ENCODE measurements around the gene NPAS2. TPM values are rescaled to one million over a fixed set of nuclear protein-coding genes. Genes with fewer than 3 reads are reported as not detected.

NPAS2 gene
- total RNA-seq, 2 donors from 2014 or later = 33.9 to 38.3 TPM

- no peak overlapping the region for H3K9ac ChIP-seq (ENCODE audit: low read depth in 2 of 2, low read length in 2 of 2)
- TF ChIP-seq CTCF (IDR thresholded peaks at IDR 0.05) = no peak
- intact Hi-C loops (cut with DNase I) = no loop called here
- no peak for DNase-seq
- no peaks in the 10 kb centered on the region for H3K9me3 ChIP-seq
- H3K4me3 ChIP-seq = no peak overlapping the region
- no peaks in the 10 kb centered on the region for H3K4me1 ChIP-seq
- H3K27me3 ChIP-seq = no peaks in the 10 kb centered on the region
- no peak overlapping the region for H3K27ac ChIP-seq
- H3K36me3 ChIP-seq = no peaks in the 10 kb centered on the region
Observed at GRCh38 chr2:100868083-100868482, 48.1 kb downstream of the NPAS2 start.

- Histone ChIP-seq H3K36me3 (no peaks in the 10 kb centered on the region), H3K9me3 (no peaks in the 10 kb centered on the region), H3K4me3 (no peak overlapping the region), H3K4me1 (no peaks in the 10 kb centered on the region), H3K9ac (ENCODE audit: low read depth in 2 of 2, low read length in 2 of 2) (no peak overlapping the region), H3K27me3 (no peaks in the 10 kb centered on the region), H3K27ac (no peak overlapping the region)
- TF ChIP-seq CTCF (IDR thresholded peaks at IDR 0.05) = no peak
- DNase-seq = no peak
- intact Hi-C loops (cut with DNase I) = no loop called here
Observed at GRCh38 chr2:100869120-100869519, 49.2 kb downstream of the NPAS2 start.

GRCh38 chr2:100870652-100871531 lies 51.0 kb downstream of the NPAS2 start:
- H3K9ac ChIP-seq (ENCODE audit: low read depth in 2 of 2, low read length in 2 of 2) = no peak overlapping the region
- no peaks in the 10 kb centered on the region for H3K9me3 ChIP-seq
- H3K4me1 ChIP-seq = no peaks in the 10 kb centered on the region
- DNase-seq = no peak
- TF ChIP-seq CTCF (IDR thresholded peaks at IDR 0.05) = no peak
- H3K27ac ChIP-seq = no peak overlapping the region
- H3K27me3 ChIP-seq = no peaks in the 10 kb centered on the region
- H3K36me3 ChIP-seq = no peaks in the 10 kb centered on the region
- intact Hi-C loops (cut with DNase I) = no loop called here
- H3K4me3 ChIP-seq = no peak overlapping the region

GRCh38 chr2:100875516-100876230 lies 55.7 kb downstream of the NPAS2 start:
- intact Hi-C loops (cut with DNase I) = no loop called here
- DNase-seq = no peak
- Histone ChIP-seq H3K9ac (ENCODE audit: low read depth in 2 of 2, low read length in 2 of 2) (no peak overlapping the region), H3K4me1 (no peaks in the 10 kb centered on the region), H3K4me3 (no peak overlapping the region), H3K27ac (no peak overlapping the region), H3K36me3 (no peaks in the 10 kb centered on the region), H3K9me3 (no peaks in the 10 kb centered on the region), H3K27me3 (no peaks in the 10 kb centered on the region)
- TF ChIP-seq CTCF (IDR thresholded peaks at IDR 0.05) = no peak

GRCh38 chr2:100876231-100876860 lies 56.4 kb downstream of the NPAS2 start:
- TF ChIP-seq CTCF (IDR thresholded peaks at IDR 0.05) = no peak
- H3K9me3 ChIP-seq = no peaks in the 10 kb centered on the region
- H3K4me1 ChIP-seq = no peaks in the 10 kb centered on the region
- H3K4me3 ChIP-seq = no peak overlapping the region
- intact Hi-C loops (cut with DNase I) = no loop called here
- H3K27ac ChIP-seq = no peak overlapping the region
- H3K36me3 ChIP-seq = no peaks in the 10 kb centered on the region
- DNase-seq = no peak
- no peak overlapping the region for H3K9ac ChIP-seq (ENCODE audit: low read depth in 2 of 2, low read length in 2 of 2)
- H3K27me3 ChIP-seq = no peaks in the 10 kb centered on the region
